PFSK-1 (cell line): ENCODE data around the gene HAGH.

Experiments used
- FOXP2 ChIP-seq: optimal IDR thresholded peaks from 2 replicates; pipeline ENCODE3; 2011; ENCODE audit warnings: borderline replicate concordance, control low read depth, inconsistent platforms; ENCODE audit not compliant: insufficient read depth; ENCODE audit errors: extremely low read length, extremely low read depth
- POLR2AphosphoS5 ChIP-seq: IDR thresholded peaks from 2 replicates; pipeline ENCODE4 v1.6.1; 2012; ENCODE audit warnings: low read depth, mild to moderate bottlenecking, control low read depth, low read length, moderate library complexity
- REST ChIP-seq, 2 experiments: IDR thresholded peaks; 2 replicates each; pipeline versions ENCODE4 v1.6.1 to v1.8.0; 2011 to 2012; ENCODE audit warnings: low read depth in 2 of 2, low read length in 2 of 2, control low read depth in 1 of 2, inconsistent platforms in 1 of 2, mild to moderate bottlenecking in 1 of 2, moderate library complexity in 1 of 2; ENCODE audit not compliant: insufficient read depth in 1 of 2
- SIN3A ChIP-seq: IDR thresholded peaks from 2 replicates; pipeline ENCODE4 v1.6.1; 2012; ENCODE audit warnings: mild to moderate bottlenecking, low read length, moderate library complexity, borderline replicate concordance; ENCODE audit not compliant: insufficient read depth
- TAF1 ChIP-seq: IDR thresholded peaks from 2 replicates; pipeline ENCODE4 v1.6.1; 2012; ENCODE audit warnings: low read length, control low read depth, borderline replicate concordance; ENCODE audit not compliant: insufficient read depth

The HAGH gene

DNA sequence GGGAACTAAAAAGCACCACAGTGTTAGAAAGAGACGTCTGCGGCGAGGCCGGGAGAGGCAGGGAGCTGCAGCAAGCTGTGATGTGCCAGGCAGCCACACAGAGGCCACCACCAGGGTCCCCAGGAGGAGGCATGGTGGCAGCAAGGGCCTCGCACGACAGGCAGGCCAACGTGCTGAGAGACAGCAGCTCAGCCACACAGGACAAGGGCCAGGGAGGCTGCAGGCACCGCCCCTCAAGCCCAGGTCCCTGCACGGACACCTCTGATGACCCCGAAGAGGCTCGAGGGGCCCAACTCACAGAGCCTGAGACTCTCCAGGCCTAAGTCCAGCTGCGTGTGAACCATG, 5.7 kb downstream of the HAGH start:
- TF ChIP-seq POLR2AphosphoS5, result no peak
- TF ChIP-seq REST (IDR thresholded peaks at IDR 0.05; ENCODE audit: insufficient read depth in 1 of 2, low read depth in 2 of 2, low read length in 2 of 2), result no peak
- TF ChIP-seq TAF1, result no peak
- no peak for TF ChIP-seq SIN3A
- TF ChIP-seq FOXP2, result no peak

DNA sequence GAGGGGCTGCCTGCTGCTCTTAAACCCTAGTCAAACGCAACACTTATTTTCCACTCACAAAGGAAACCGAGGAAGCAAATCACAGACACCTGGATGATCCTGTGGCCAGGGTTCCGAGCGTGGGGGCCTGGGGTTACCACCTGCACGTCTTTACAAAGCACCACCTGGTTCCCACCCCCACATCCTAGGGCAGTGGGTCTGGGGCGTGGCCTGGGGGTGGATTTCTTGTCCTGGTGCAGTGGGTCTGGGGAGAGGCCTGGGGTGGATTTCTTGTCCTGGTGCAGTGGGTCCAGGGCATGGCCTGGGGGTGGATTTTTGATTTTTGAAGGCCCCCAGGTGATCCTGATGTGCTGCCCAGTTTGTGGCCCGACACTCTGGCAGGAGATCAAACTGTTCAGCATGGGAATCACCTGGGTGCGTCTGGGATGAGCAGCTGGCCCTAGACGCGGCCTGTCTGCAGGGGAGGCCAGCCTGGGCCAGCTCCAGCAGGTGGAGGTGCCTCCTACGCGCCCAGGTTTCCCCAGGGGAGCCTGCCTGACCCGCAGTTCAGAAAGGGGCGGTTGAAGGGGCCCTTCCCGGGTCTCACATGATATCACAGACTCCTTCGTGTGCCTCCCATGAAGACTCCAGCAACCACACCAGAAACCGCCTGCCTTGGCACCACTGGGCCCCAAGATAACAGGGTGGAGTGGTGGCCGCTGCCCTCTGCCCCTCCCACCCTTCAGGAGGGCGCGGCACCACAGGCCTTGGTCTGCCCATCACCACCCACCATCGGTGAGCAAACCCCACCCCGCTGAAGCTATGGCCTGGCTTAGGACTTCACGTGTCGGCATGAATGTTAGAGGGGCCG, 6.3 kb downstream of the HAGH start:
- TF ChIP-seq POLR2AphosphoS5, result no peak
- no peak for TF ChIP-seq FOXP2
- TF ChIP-seq REST (IDR thresholded peaks at IDR 0.05; ENCODE audit: insufficient read depth in 1 of 2, low read depth in 2 of 2, low read length in 2 of 2), result no peak
- TF ChIP-seq SIN3A, result no peak
- no peak for TF ChIP-seq TAF1

- TF ChIP-seq FOXP2 (no peak), POLR2AphosphoS5 (no peak), REST (IDR thresholded peaks at IDR 0.05; ENCODE audit: insufficient read depth in 1 of 2, low read depth in 2 of 2, low read length in 2 of 2) (no peak), TAF1 (no peak), SIN3A (no peak)
Measured at GRCh38 chr16:1819611-1820010, 7.0 kb downstream of the HAGH start.

- TF ChIP-seq REST (IDR thresholded peaks at IDR 0.05; ENCODE audit: insufficient read depth in 1 of 2, low read depth in 2 of 2, low read length in 2 of 2) (no peak), POLR2AphosphoS5 (no peak), FOXP2 (no peak), SIN3A (no peak), TAF1 (no peak)
Measured at GRCh38 chr16:1818873-1819525, 7.6 kb downstream of the HAGH start.
